ENCODE measurements around the gene FRMD6. TPM values are rescaled to one million over a fixed set of nuclear protein-coding genes. Genes with fewer than 3 reads are reported as not detected.

FRMD6 gene
- total RNA-seq, 1 donor from 2014 or later, result 24.4 TPM

DNA sequence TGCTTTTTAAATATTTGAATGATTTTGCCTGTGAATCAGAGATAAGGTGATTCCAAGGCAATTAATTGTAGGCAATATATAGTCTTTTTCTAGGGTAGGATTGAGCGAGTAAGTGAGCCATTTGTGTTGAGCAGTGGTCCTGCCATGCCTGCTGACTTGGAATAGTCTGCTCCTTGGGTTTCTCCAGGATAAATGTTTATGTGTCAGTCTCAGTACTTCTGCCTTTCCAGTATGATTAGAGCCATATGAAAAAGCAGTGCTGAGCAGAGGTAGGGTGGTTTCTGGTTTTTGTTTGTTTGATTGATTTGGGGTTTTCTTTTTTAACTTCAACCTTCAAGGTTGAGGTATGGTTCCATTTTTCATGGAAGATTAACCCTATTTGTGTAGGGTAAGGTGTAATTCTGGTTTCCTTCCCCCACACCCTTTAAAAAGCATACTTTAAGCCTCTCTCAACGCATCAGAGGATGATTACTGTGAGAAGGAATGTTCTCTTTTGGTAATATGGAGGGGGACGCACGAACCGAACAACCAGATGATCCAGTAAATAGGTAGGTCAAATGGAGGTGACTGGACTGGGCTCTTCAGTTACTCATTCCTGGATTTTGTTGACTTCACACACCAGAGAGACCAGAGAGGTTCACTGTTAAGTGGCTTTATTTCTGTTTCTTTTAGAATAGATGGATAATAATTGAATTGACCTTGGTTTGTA is 22.7 kb downstream of the FRMD6 start:
- H4K20me1 ChIP-seq (ENCODE audit: low read depth), result no peaks in the 10 kb centered on the region
- H3K27me3 Mint-ChIP-seq (ENCODE audit: insufficient read depth, low read depth), result no peaks in the 10 kb centered on the region

GRCh38 chr14:51676549-51676948 is 24.8 kb downstream of the FRMD6 start:
- H3K36me3 Mint-ChIP-seq, result peaks cover 2% of the 10 kb centered on the region
- no peak overlapping the region for H3K27ac Mint-ChIP-seq

More for the DNA sequence above, 22.7 kb downstream of the FRMD6 start:
- Mint-ChIP-seq H3K9me3 (peaks cover 8% of the 10 kb centered on the region), H3K27ac (no peak overlapping the region), H3K4me3 (no peak overlapping the region), H3K4me1 (peaks cover 33% of the 10 kb centered on the region), H3K36me3 (peaks cover 5% of the 10 kb centered on the region)
- H3K27me3 ChIP-seq, result no peaks in the 10 kb centered on the region
- H3F3A ChIP-seq (ENCODE audit: low read depth), result no peaks in the 10 kb centered on the region
- H3K36me3 ChIP-seq, result no peaks in the 10 kb centered on the region
- no peak overlapping the region for H3K27ac ChIP-seq
- H3K4me2 ChIP-seq, result no peak overlapping the region
- H3K4me1 ChIP-seq, result no peaks in the 10 kb centered on the region
- H3K9ac ChIP-seq, result no peak overlapping the region
- DNase-seq (ENCODE audit: low spot score), result no peak
- no peak overlapping the region for H2AFZ ChIP-seq (replicated peaks)
- no peak overlapping the region for H3K4me3 ChIP-seq
- H3K9me3 ChIP-seq (ENCODE audit: low read depth), result no peaks in the 10 kb centered on the region
- TF ChIP-seq EZH2phosphoT487 (IDR thresholded peaks at IDR 0.05) (no peak), CTCF (IDR thresholded peaks at IDR 0.05) (no peak), EZH2 (IDR thresholded peaks at IDR 0.05) (no peak)
- H3K79me2 ChIP-seq (ENCODE audit: low read depth), result peaks cover 6% of the 10 kb centered on the region

GRCh38 chr14:51677266-51677665 is 25.6 kb downstream of the FRMD6 start:
- H2AFZ ChIP-seq (replicated peaks), result no peak overlapping the region
- no peaks in the 10 kb centered on the region for H4K20me1 ChIP-seq (ENCODE audit: low read depth)
- Mint-ChIP-seq H3K4me1 (peaks cover 42% of the 10 kb centered on the region), H3K36me3 (no peaks in the 10 kb centered on the region), H3K27me3 (ENCODE audit: insufficient read depth, low read depth) (peaks cover 2% of the 10 kb centered on the region), H3K27ac (peak overlapping the region; percentile 42), H3K4me3 (no peak overlapping the region), H3K9me3 (no peaks in the 10 kb centered on the region)
- H3K4me1 ChIP-seq, result peaks cover 8% of the 10 kb centered on the region
- H3K79me2 ChIP-seq (ENCODE audit: low read depth), result peaks cover 6% of the 10 kb centered on the region
- no peak overlapping the region for H3K9ac ChIP-seq
- no peaks in the 10 kb centered on the region for H3K9me3 ChIP-seq (ENCODE audit: low read depth)
- DNase-seq (ENCODE audit: low spot score), result no peak
- TF ChIP-seq EZH2phosphoT487 (IDR thresholded peaks at IDR 0.05), result no peak
- TF ChIP-seq CTCF (IDR thresholded peaks at IDR 0.05), result no peak
- TF ChIP-seq EZH2 (IDR thresholded peaks at IDR 0.05), result no peak
- H3K27me3 ChIP-seq, result no peaks in the 10 kb centered on the region
- H3K4me3 ChIP-seq, result no peak overlapping the region
- no peak overlapping the region for H3K27ac ChIP-seq
- H3F3A ChIP-seq (ENCODE audit: low read depth), result no peaks in the 10 kb centered on the region
- no peaks in the 10 kb centered on the region for H3K36me3 ChIP-seq
- H3K4me2 ChIP-seq, result no peak overlapping the region

More at GRCh38 chr14:51676549-51676948, 24.8 kb downstream of the FRMD6 start:
- Histone ChIP-seq H3K27me3 (no peaks in the 10 kb centered on the region), H3K9me3 (ENCODE audit: low read depth) (no peaks in the 10 kb centered on the region), H3F3A (ENCODE audit: low read depth) (no peaks in the 10 kb centered on the region), H3K4me1 (peaks cover 8% of the 10 kb centered on the region), H3K36me3 (no peaks in the 10 kb centered on the region), H3K79me2 (ENCODE audit: low read depth) (peaks cover 6% of the 10 kb centered on the region), H2AFZ (replicated peaks) (no peak overlapping the region), H3K27ac (no peak overlapping the region), H3K4me3 (no peak overlapping the region), H3K9ac (no peak overlapping the region), H4K20me1 (ENCODE audit: low read depth) (no peaks in the 10 kb centered on the region), H3K4me2 (no peak overlapping the region)
- H3K4me3 Mint-ChIP-seq, result no peak overlapping the region
- peaks cover 42% of the 10 kb centered on the region for H3K4me1 Mint-ChIP-seq
- peaks cover 3% of the 10 kb centered on the region for H3K9me3 Mint-ChIP-seq
- TF ChIP-seq EZH2 (IDR thresholded peaks at IDR 0.05) (no peak), CTCF (IDR thresholded peaks at IDR 0.05) (no peak), EZH2phosphoT487 (IDR thresholded peaks at IDR 0.05) (no peak)
- no peak for DNase-seq (ENCODE audit: low spot score)
- peaks cover 2% of the 10 kb centered on the region for H3K27me3 Mint-ChIP-seq (ENCODE audit: insufficient read depth, low read depth)

Data from neural progenitor cell (in vitro differentiated cells).